Endothelial cell of umbilical vein (primary cell): ENCODE data around the gene ALDOC. TPM values are rescaled to one million over a fixed set of nuclear protein-coding genes. Genes with fewer than 3 reads are reported as not detected.

Experiments
- BruUV-seq: library from RNA; stranded (reverse); fragments of 400-500 nt; replicated peaks from 2 replicates; lab custom pipeline; 2021; lab: Mats Ljungman, UMichigan
- CTCF ChIA-PET: fragments of 300-600, 350-600 bp; sonication (Branson Sonifier 250); formaldehyde crosslinking; loops from one replicate; lab custom pipeline; 2021; ENCODE audit warnings: antibody characterized with exemption, inconsistent platforms; lab: Charles Lee
- POLR2A ChIA-PET: fragments of 300-600, 350-600 bp; sonication (Branson Sonifier 250); formaldehyde crosslinking; loops from one replicate; lab custom pipeline; 2021; ENCODE audit warnings: antibody characterized with exemption, inconsistent platforms; lab: Charles Lee
- DNase-seq: peaks from one replicate; pipeline ENCODE4 v3.0.0-alpha.2; 2011; ENCODE audit warnings: low read depth, low spot score
- FAIRE-seq: peaks from 2 replicates; lab custom pipeline; 2011; peaks lifted over from hg19 to GRCh38; lab: Jason Lieb, UNC
- H2AFZ ChIP-seq: 2 replicates; pipeline ENCODE4 v1.6.0; 2012; ENCODE audit warnings: low read depth, low read length, control low read depth, inconsistent platforms
- H3K27ac ChIP-seq: 2 replicates; pipeline ENCODE4 v1.5.1; 2011; ENCODE audit warnings: low read depth, mild to moderate bottlenecking, control low read depth, low read length, moderate library complexity; ENCODE audit not compliant: insufficient read depth
- H3K27me3 ChIP-seq, 2 experiments: 2 replicates each; pipeline versions ENCODE4 v1.6.0 to v1.6.1; 2011; ENCODE audit warnings: low read length in 2 of 2, mixed read lengths in 1 of 2; ENCODE audit not compliant: control insufficient read depth in 2 of 2, insufficient read depth in 2 of 2
- H3K36me3 ChIP-seq, 2 experiments: 2 replicates in 1 of 2; 3 replicates in 1 of 2; pipeline ENCODE4 v1.5.1; 2011; ENCODE audit warnings: low read length in 2 of 2, mild to moderate bottlenecking in 1 of 2, moderate library complexity in 1 of 2; ENCODE audit not compliant: control insufficient read depth in 2 of 2, insufficient read depth in 2 of 2; ENCODE audit errors: extremely low read depth in 1 of 2
- H3K4me1 ChIP-seq: 3 replicates; pipeline ENCODE4 v1.5.1; 2011; ENCODE audit warnings: mild to moderate bottlenecking, low read length; ENCODE audit not compliant: control insufficient read depth, insufficient read depth; ENCODE audit errors: extremely low read depth
- H3K4me2 ChIP-seq: 2 replicates; pipeline ENCODE4 v1.6.1; 2011; ENCODE audit warnings: low read length, control low read depth, mixed read lengths; ENCODE audit not compliant: insufficient read depth
- H3K4me3 ChIP-seq, 3 experiments: fragments of 200-600 bp in 1 of 3; sonication (generic), shearing (Covaris generic) in 1 of 3; replicated peaks in 1 of 3; 2 replicates each; pipeline ENCODE4 v1.5.1; 2011 to 2016; ENCODE audit warnings: control low read depth in 3 of 3, low read length in 3 of 3, mild to moderate bottlenecking in 2 of 3, inconsistent platforms in 1 of 3, low read depth in 1 of 3, moderate library complexity in 1 of 3; ENCODE audit not compliant: insufficient read depth in 1 of 3
- H3K79me2 ChIP-seq: 2 replicates; pipeline ENCODE4 v1.6.0; 2012; ENCODE audit warnings: low read length, inconsistent platforms; ENCODE audit not compliant: control insufficient read depth, insufficient read depth
- H3K9ac ChIP-seq: replicated peaks from 2 replicates; pipeline ENCODE3; 2011; ENCODE audit warnings: low read length, control low read depth; ENCODE audit not compliant: insufficient read depth; ENCODE audit errors: extremely low read depth
- H3K9me1 ChIP-seq: replicated peaks from 3 replicates; pipeline ENCODE4 v1.6.0; 2011; ENCODE audit warnings: mild to moderate bottlenecking, low read length; ENCODE audit not compliant: control insufficient read depth, insufficient read depth; ENCODE audit errors: extremely low read depth
- H3K9me3 ChIP-seq: replicated peaks from 2 replicates; pipeline ENCODE4 v1.5.1; 2012; ENCODE audit warnings: low read length, inconsistent platforms; ENCODE audit not compliant: control insufficient read depth, insufficient read depth
- H4K20me1 ChIP-seq: replicated peaks from 2 replicates; pipeline ENCODE3; 2011; ENCODE audit warnings: mild to moderate bottlenecking, low read length; ENCODE audit not compliant: control insufficient read depth, insufficient read depth; ENCODE audit errors: extremely low read depth
- CTCF ChIP-seq, 2 donors: IDR thresholded peaks; 1 replicate in 1 of 2; 2 replicates in 1 of 2; pipeline ENCODE4 v1.5.1; 2011; ENCODE audit warnings: low read length in 2 of 2, mild to moderate bottlenecking in 2 of 2, moderate library complexity in 2 of 2, control low read depth in 1 of 2, inconsistent platforms in 1 of 2, low read depth in 1 of 2; ENCODE audit not compliant: insufficient read depth in 1 of 2; ENCODE audit errors: extremely low read depth in 1 of 2
- EZH2 ChIP-seq: IDR thresholded peaks from 2 replicates; pipeline ENCODE4 v1.6.1; 2012; ENCODE audit warnings: borderline replicate concordance, low read depth, mild to moderate bottlenecking, moderate library complexity, low read length, inconsistent platforms; ENCODE audit not compliant: severe bottlenecking
- FOS ChIP-seq: IDR thresholded peaks from 2 replicates; pipeline ENCODE4 v1.6.1; 2011; ENCODE audit warnings: mild to moderate bottlenecking, low read length, moderate library complexity, borderline replicate concordance; ENCODE audit not compliant: insufficient read depth
- GATA2 ChIP-seq: IDR thresholded peaks from 2 replicates; pipeline ENCODE4 v1.7.0; 2011; ENCODE audit warnings: low read depth, mild to moderate bottlenecking, moderate library complexity, mixed read lengths, low read length; ENCODE audit not compliant: insufficient read length, insufficient read depth
- JUN ChIP-seq: IDR thresholded peaks from 2 replicates; pipeline ENCODE4 v1.6.1; 2011; ENCODE audit warnings: borderline replicate concordance, low read depth; ENCODE audit not compliant: insufficient read length, insufficient read depth
- MAX ChIP-seq: IDR thresholded peaks from 2 replicates; pipeline ENCODE4 v1.6.1; 2011; ENCODE audit not compliant: insufficient read depth, insufficient read length
- MYC ChIP-seq: IDR thresholded peaks from one replicate; pipeline ENCODE4 v1.6.1; 2011; ENCODE audit warnings: mild to moderate bottlenecking, low read depth, low read length
- POLR2A ChIP-seq: IDR thresholded peaks from 2 replicates; pipeline ENCODE4 v1.6.1; 2012; ENCODE audit warnings: low read depth, mild to moderate bottlenecking, control low read depth, low read length
- POLR2AphosphoS5 ChIP-seq: IDR thresholded peaks from 2 replicates; pipeline ENCODE4 v1.6.1; 2012; ENCODE audit warnings: low read depth, mild to moderate bottlenecking, control low read depth, low read length, moderate library complexity; ENCODE audit not compliant: insufficient read depth
- dilution Hi-C: fragments of 300-500 bp; cut with MboI; formaldehyde crosslinking; loops from one replicate; pipeline ENCODE4 v1.15.0; 2019; ENCODE audit warnings: low sequenced_read_pairs; ENCODE audit not compliant: extremely low pct_ligation_motif_present
- intact Hi-C: fragments of 100-400 bp; cut with micrococcal nuclease; formaldehyde crosslinking; loops from one replicate; pipeline ENCODE4 v1.10.0; 2022
- polyA plus RNA-seq, 4 experiments: library from polyadenylated mRNA; depleted of rRNA in 3 of 4; stranded (reverse) in 3 of 4; unstranded in 1 of 4; fragments of >200 nt; gene quantifications; 2 replicates each; pipeline versions ENCODE4 v1.2.1 to v1.2.3, GENCODE V29; 2011 to 2012; ENCODE audit warnings: missing spikeins in 1 of 4
- total RNA-seq: library from RNA; stranded (reverse); gene quantifications from 2 replicates; pipeline ENCODE4 v1.2.3, GENCODE V29; 2021

The ALDOC gene
- total and polyA plus RNA-seq, 2 donors (not counting 3 experiments of a cell fraction or from before 2014, with no cell fraction given) = 7.2 to 18.9 TPM

DNA sequence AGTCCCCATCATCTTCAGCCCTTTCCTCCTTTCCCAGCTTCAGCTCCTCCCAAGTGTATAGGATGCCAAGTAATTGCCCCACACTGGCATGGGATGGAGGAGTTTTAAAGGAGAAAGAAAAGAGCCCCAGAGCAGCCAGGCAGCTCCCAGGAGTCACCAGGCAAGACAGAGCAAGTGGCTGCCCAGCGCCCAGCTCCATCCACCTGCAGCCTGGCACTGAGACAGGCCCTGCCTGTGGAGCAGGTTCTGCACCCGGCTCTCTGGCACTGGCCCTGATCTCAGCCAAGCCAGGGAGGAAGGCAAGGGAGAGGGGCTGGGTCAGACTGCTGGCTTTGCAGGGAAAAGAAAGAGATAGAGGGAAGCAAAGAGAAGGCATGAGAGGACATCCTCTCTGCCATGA, 48.8 kb downstream of the ALDOC start:
- H3K27ac ChIP-seq = no peak overlapping the region
- FAIRE-seq (no peak), DNase-seq (no peak)
- no peak for TF ChIP-seq MAX
- CTCF ChIA-PET = interaction anchor here (1.0 kb wide), 1 partner anchor 62 kb away, joined by 3 read pairs; no protein-coding TSS in a partner anchor
- H3K9me3 ChIP-seq = no peaks in the 10 kb centered on the region
- BruUV-seq = no TSS peak
- H2AFZ ChIP-seq = no peak overlapping the region
- no peak overlapping the region for H3K9ac ChIP-seq
- no peak overlapping the region for H3K4me3 ChIP-seq
- H3K27me3 ChIP-seq = no peaks in the 10 kb centered on the region
- no peaks in the 10 kb centered on the region for H4K20me1 ChIP-seq
- POLR2A ChIA-PET = no interaction called here
- H3K4me2 ChIP-seq = no peak overlapping the region
- dilution Hi-C loops = no loop called here
- intact Hi-C loops = no loop called here
- no peaks in the 10 kb centered on the region for H3K79me2 ChIP-seq
- H3K9me1 ChIP-seq = no peaks in the 10 kb centered on the region
- H3K4me1 ChIP-seq = no peaks in the 10 kb centered on the region
- H3K36me3 ChIP-seq = no peaks in the 10 kb centered on the region

GRCh38 chr17:28527181-28527681, 49.5 kb downstream of the ALDOC start:
- H3K9ac ChIP-seq = no peak overlapping the region
- dilution Hi-C loops (no loop called here), intact Hi-C loops (no loop called here)
- ChIA-PET CTCF (interaction anchor here (1.0 kb wide), 1 partner anchor 61 kb away, joined by 3 read pairs; no protein-coding TSS in a partner anchor), POLR2A (no interaction called here)
- DNase-seq = no peak
- no peaks in the 10 kb centered on the region for H3K36me3 ChIP-seq
- H2AFZ ChIP-seq = no peak overlapping the region
- H3K27me3 ChIP-seq = no peaks in the 10 kb centered on the region
- no peaks in the 10 kb centered on the region for H3K79me2 ChIP-seq
- BruUV-seq = no TSS peak
- no peaks in the 10 kb centered on the region for H3K4me1 ChIP-seq
- TF ChIP-seq POLR2AphosphoS5 (no peak), POLR2A (no peak), FOS (no peak), MAX (no peak), EZH2 (no peak), GATA2 (no peak), MYC (no peak), JUN (no peak), CTCF (IDR thresholded peaks at IDR 0.05; ENCODE audit: extremely low read depth in 1 of 2, insufficient read depth in 1 of 2, low read depth in 1 of 2, low read length in 2 of 2) (no peak)
- no peak for FAIRE-seq
- no peaks in the 10 kb centered on the region for H3K9me3 ChIP-seq
- H3K27ac ChIP-seq = no peak overlapping the region
- no peaks in the 10 kb centered on the region for H3K9me1 ChIP-seq
- no peak overlapping the region for H3K4me3 ChIP-seq
- no peak overlapping the region for H3K4me2 ChIP-seq
- no peaks in the 10 kb centered on the region for H4K20me1 ChIP-seq
